KBM-7 (cell line): ENCODE results near the gene TANGO6.
"Not testable (repeated sequence)": the region's sequence is repeated elsewhere in the genome, so short reads cannot be mapped to it uniquely, and the experiment has no call there.

Experiments used
- DNase-seq: peaks from one replicate; pipeline ENCODE4 v3.0.0-alpha.2; 2015
- in situ Hi-C: fragments of 300-500 bp; cut with MboI; formaldehyde crosslinking; loops from 2 replicates; pipeline ENCODE4 v1.14.3; 2020; ENCODE audit warnings: low sequenced_read_pairs, low pct_unique_long_range_greater_than_20kb, mixed read lengths

The TANGO6 gene

GRCh38 chr16:69118468-69118867, 275.1 kb downstream of the TANGO6 start:
- no peak for DNase-seq
- in situ Hi-C loops = loop anchor here (25.0 kb wide), 1 partner anchor 206 kb away; no protein-coding TSS in a partner anchor

DNA sequence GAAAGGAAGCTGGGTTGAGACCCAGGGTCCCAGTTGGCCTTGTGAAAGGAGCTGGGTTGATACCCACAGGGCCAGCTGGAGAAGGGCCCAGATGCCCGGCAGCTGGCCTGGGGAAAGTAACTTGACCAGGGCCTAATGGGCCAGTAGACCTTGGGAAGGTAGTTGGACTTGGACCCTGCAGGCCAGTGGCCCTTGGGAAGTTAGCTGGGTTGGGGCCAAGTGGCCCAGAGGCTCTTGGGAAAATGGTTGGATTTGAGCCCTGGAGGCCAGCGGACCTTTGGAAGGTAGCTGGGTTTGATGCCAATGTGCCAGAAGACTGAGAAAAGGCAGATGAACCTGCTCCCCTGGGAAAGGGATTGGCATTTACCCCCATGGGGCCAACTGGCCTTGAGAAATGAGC, 275.7 kb downstream of the TANGO6 start:
- no peak for DNase-seq
- in situ Hi-C loops = loop anchor here (25.0 kb wide), 1 partner anchor 207 kb away; no protein-coding TSS in a partner anchor

DNA sequence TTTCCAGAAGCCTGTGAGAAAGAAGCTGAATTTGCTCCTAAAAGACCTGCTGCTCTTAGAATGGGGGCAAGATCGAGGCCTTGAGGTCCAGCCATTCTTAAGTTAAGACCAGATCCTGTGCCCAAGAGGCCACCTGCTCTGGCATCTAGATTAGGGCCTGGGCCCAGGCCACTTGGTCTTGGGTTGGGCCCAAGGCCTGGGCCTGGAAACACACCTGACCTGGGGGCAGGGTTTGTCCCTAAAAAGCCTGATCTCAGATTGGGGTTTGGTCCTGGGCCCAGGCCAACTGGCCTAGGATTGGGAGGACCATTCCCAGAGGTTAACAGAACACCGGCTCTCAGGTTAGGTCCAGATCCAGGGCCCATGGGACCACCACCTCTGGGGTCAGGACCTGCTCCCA, 276.2 kb downstream of the TANGO6 start:
- in situ Hi-C loops = loop anchor here (25.0 kb wide), 1 partner anchor 207 kb away; no protein-coding TSS in a partner anchor
- DNase-seq = no peak

- in situ Hi-C loops = loop anchor here (25.0 kb wide), 1 partner anchor 208 kb away; no protein-coding TSS in a partner anchor
- no peak for DNase-seq
Measured at GRCh38 chr16:69120096-69120664, 276.8 kb downstream of the TANGO6 start.

GRCh38 chr16:69123910-69124309, 280.6 kb downstream of the TANGO6 start:
- in situ Hi-C loops = loop anchor here (25.0 kb wide), 1 partner anchor 212 kb away; no protein-coding TSS in a partner anchor
- peak; percentile 68 for DNase-seq

DNA sequence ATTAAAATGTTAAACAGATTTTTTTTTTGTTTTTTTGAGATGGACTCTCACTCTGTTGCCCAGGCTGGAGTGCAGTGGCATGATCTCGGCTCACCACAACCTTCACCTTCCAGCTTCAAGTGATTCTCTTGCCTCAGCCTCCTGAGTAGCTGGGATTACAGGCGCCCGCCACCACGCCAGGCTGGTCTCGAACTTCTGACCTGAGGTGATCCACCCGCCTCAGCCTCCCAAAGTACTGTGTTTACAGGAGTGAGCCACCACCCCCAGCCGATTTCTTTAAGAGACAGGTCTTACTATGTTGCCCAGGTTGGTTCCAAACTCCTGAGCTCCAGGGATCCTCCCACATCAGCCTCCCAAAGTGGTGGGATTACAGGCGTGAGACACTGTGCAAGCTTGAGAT, 281.1 kb downstream of the TANGO6 start:
- not testable (repeated sequence) for DNase-seq
- in situ Hi-C loops = loop anchor here (25.0 kb wide), 1 partner anchor 212 kb away; no protein-coding TSS in a partner anchor

GRCh38 chr16:69124961-69125360, 281.6 kb downstream of the TANGO6 start:
- not testable (repeated sequence) for DNase-seq
- in situ Hi-C loops = loop anchor here (25.0 kb wide), 1 partner anchor 213 kb away; no protein-coding TSS in a partner anchor

DNA sequence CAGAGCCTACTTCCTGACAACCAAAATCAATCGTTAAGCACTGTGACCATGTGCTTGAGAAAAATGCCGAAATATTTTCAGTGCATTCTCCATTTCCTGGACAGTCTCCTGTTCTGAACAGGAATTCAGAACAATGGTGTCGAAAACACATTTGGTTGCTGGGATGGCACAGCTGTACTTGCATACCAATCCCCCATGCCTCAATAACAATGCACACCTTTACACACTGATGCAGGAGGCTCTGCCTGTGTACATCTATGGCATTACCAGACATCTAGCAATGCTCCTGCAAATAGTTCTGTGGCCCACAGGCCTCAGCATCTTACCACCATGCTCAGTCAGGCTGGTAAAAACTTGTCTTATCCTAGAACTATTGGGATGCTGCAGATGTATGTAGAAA, 282.9 kb downstream of the TANGO6 start:
- no peak for DNase-seq
- in situ Hi-C loops = no loop called here

GRCh38 chr16:69126801-69127200, 283.5 kb downstream of the TANGO6 start:
- DNase-seq, in situ Hi-C loops: not testable (repeated sequence)

DNA sequence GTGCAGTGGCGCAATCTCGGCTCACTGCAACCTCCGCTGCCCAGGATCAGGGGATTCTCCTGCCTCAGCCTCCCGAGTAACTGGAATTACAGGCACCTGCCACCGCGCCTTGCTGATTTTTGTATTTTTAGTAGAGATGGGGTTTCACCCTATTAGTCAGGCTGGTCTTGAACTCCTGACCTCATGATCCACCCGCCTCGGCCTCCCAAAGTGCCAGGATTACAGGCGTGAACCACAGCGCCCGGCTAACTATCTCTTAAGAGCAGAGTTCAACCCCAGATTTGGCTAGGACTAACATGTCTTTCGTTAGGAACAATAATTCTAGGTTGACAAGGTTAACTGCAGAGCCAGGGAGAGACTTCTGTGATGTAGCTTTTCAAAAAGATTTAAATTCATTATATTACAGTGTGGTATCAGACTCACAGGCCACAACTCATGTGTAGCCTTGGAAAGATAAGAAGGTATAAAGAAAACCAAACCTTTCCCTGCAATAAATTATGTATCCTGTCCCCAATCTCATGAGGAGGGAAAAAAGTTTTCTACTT, 284.7 kb downstream of the TANGO6 start:
- DNase-seq = no peak
- in situ Hi-C loops = no loop called here

- in situ Hi-C loops = no loop called here
Measured at GRCh38 chr16:69130461-69130860, 287.1 kb downstream of the TANGO6 start.

DNA sequence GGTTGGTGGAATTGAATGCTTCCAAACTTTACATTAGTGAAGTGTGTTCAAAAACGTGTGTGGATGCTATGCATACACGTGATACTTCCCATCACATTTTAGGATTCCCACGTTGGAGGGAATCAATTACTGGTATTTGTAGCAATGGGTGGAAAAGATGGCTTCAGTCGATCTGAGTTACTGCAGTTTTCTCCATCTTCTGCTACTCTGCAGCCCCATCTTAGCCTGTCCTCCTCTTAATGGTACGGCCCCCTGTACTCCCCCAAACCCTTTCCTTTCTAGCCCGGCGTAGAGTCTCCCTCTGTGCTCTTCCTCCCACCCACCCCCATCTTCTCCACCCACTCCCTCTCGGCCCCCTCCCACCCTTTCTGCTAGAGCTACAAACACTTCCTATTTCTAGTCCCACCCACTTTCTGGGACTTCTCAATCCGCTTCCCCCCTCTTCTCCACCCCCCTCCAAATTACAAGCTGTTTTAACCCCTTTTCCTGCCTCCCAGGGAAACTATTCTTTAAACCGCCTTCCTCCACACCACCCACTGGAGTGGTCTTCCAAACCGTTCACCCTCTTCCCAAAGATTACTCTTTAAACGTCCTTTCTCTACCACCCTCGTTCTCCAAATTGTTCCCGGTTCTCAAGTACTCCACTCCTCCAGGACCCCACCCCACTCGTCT, 288.0 kb downstream of the TANGO6 start:
- in situ Hi-C loops = no loop called here
- DNase-seq = peak; percentile 68

More at GRCh38 chr16:69130461-69130860, 287.1 kb downstream of the TANGO6 start:
- no peak for DNase-seq

GRCh38 chr16:69131839-69132423, 288.6 kb downstream of the TANGO6 start:
- DNase-seq = peak; percentile 66
- in situ Hi-C loops = no loop called here

DNA sequence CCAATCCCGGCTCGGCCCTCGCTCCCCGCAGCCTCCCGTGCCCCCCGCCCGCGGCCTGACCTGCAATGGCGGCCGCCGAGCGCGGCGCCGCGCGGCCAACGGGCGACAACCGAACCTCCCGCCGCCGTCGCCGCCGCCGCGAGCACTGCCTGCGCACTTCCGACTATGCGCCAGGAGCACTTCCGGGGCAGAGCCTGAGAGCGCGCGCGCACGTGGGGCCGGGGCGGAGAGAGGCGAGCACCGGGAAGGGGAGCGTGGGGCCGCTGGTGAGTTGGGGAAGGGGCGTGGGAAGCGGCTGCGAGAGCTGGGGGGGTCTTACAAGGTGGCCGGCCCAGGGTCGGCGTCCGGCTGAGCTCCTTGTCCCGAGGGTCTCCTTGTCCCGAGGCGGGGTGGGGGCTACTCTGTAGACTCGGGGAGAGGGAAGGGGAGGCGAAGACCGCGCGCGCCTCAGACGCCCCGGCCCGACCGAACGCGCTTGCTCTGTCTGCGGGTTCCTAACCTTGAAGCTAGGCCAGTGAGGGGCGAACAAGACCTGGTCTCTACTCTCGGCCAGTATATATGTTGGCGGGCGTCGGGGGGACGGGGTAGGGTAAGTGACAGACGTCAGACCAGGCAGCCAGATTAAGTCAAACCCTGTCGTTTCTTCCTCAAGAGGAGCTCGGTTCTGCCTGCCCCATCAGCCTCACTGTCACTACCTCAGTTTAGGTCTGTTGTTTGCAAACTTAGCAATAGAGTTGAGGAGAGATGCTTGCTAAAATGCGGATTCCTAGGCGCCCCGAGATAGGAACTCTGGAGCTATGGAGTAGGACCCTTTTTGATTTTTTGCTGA, 289.3 kb downstream of the TANGO6 start, which contains the start of the genes CHTF8 and UTP4:
TSS of gene CHTF8 (minus strand) at position 165 of the 829 bp plus-strand sequence. CDS start 11,130 bp downstream, outside the sequence.
TSS of gene UTP4 (plus strand) at position 226 of the 829 bp plus-strand sequence. CDS start 811 bp downstream, outside the sequence.
- in situ Hi-C loops = no loop called here
- DNase-seq = peak; percentile 76

GRCh38 chr16:69133373-69133954, 290.1 kb downstream of the TANGO6 start:
- DNase-seq = no peak
- in situ Hi-C loops = no loop called here
